A673 (cell line): ENCODE data around the gene SRRM3.

Source experiments
- EZH2 ChIP-seq: fragments of 200-600 bp; sonication (generic); IDR thresholded peaks from 2 replicates; pipeline ENCODE4 v1.6.1; 2017; ENCODE audit warnings: borderline replicate concordance, low read depth, mild to moderate bottlenecking, mixed read lengths, antibody characterized with exemption, low read length; ENCODE audit not compliant: poor library complexity, severe bottlenecking
- TF ChIP-seq, protein P1 (sequence below): fragments of 300-800, 200-600 bp; sonication (generic); conservative IDR thresholded peaks from 2 replicates; pipeline ENCODE4 v1.5.1; 2017; ENCODE audit warnings: low read depth, mild to moderate bottlenecking, antibody characterized with exemption, low read length, moderate library complexity, mixed read lengths

DNA sequence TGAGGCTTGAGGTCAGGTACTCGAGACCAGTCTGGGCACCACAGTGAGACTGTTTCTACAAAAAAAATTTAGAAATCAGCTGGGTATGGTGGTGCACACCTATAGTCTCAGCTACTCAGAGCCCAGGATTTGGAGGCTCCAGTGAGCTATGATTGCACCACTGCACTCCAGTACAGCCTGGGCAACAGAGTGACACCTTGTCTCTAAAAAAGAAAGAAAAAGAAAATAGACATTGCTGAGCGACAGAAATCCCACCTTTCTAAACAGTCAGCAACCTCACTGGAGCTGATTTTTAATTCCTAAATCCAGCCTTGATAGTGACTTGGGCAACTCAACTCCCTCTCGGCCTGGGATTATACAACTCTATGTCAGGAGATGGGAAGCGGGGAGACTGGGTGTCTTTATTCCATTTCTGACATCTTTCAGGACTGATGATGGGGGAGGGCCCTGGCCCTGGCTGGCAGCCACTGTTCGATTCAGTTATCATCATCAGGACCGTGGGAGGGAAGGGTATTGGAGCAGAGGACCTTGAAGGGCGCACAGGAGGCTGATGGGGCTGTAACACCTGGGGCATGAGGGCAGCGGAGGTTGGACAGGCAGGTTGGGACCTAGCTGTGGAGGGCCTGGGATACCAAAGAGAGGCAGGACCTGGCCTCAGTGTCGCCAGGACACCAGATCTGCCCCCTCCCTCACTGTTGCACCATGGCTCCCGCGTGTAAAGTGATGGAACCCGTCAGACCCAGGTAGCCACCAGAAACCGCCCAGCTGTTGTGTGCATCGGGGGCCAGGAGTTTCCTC lies 115.5 kb downstream of the SRRM3 start:
- TF ChIP-seq, protein P1, sequence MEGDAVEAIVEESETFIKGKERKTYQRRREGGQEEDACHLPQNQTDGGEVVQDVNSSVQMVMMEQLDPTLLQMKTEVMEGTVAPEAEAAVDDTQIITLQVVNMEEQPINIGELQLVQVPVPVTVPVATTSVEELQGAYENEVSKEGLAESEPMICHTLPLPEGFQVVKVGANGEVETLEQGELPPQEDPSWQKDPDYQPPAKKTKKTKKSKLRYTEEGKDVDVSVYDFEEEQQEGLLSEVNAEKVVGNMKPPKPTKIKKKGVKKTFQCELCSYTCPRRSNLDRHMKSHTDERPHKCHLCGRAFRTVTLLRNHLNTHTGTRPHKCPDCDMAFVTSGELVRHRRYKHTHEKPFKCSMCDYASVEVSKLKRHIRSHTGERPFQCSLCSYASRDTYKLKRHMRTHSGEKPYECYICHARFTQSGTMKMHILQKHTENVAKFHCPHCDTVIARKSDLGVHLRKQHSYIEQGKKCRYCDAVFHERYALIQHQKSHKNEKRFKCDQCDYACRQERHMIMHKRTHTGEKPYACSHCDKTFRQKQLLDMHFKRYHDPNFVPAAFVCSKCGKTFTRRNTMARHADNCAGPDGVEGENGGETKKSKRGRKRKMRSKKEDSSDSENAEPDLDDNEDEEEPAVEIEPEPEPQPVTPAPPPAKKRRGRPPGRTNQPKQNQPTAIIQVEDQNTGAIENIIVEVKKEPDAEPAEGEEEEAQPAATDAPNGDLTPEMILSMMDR: no peak
- TF ChIP-seq EZH2: no peak
